GM18505 (cell line): Measurements from ENCODE around the gene LARGE1.

ENCODE experiments used
- ATAC-seq: cut with Tn5 transposase; IDR thresholded peaks from one replicate; pipeline ENCODE4 v1.9.1; 2021; ENCODE audit not compliant: unreplicated experiment
- POLR2A ChIP-seq: IDR thresholded peaks from 4 replicates; pipeline ENCODE4 v1.6.1; 2011; ENCODE audit warnings: borderline replicate concordance; ENCODE audit not compliant: insufficient read depth, insufficient read length; ENCODE audit errors: extremely low read depth

The LARGE1 gene

GRCh38 chr22:33352768-33353167, 567.5 kb downstream of the LARGE1 start:
- TF ChIP-seq POLR2A, result no peak
- ATAC-seq, result no peak

- no peak for ATAC-seq
- no peak for TF ChIP-seq POLR2A
These were observed 569.3 kb downstream of the LARGE1 start for GRCh38 chr22:33350961-33351360.

- TF ChIP-seq POLR2A, result no peak
- no peak for ATAC-seq
These were observed 569.8 kb downstream of the LARGE1 start for GRCh38 chr22:33350491-33350890.

GRCh38 chr22:33347002-33347401, 573.3 kb downstream of the LARGE1 start:
- no peak for ATAC-seq
- no peak for TF ChIP-seq POLR2A

GRCh38 chr22:33341611-33342010, 578.7 kb downstream of the LARGE1 start:
- no peak for ATAC-seq
- no peak for TF ChIP-seq POLR2A

GRCh38 chr22:33337524-33337923, 582.8 kb downstream of the LARGE1 start:
- TF ChIP-seq POLR2A, result no peak
- no peak for ATAC-seq

GRCh38 chr22:33335611-33336279, 584.5 kb downstream of the LARGE1 start:
- ATAC-seq, result no peak
- TF ChIP-seq POLR2A, result no peak

GRCh38 chr22:33332538-33332937, 587.7 kb downstream of the LARGE1 start:
- TF ChIP-seq POLR2A, result no peak
- no peak for ATAC-seq

GRCh38 chr22:33331017-33331416, 589.3 kb downstream of the LARGE1 start:
- TF ChIP-seq POLR2A, result no peak
- no peak for ATAC-seq

- ATAC-seq, result no peak
- TF ChIP-seq POLR2A, result no peak
These were observed 589.7 kb downstream of the LARGE1 start for GRCh38 chr22:33330534-33330933.

- no peak for ATAC-seq
- no peak for TF ChIP-seq POLR2A
These were observed 590.9 kb downstream of the LARGE1 start for GRCh38 chr22:33329398-33329797.

GRCh38 chr22:33328789-33329296, 591.4 kb downstream of the LARGE1 start:
- ATAC-seq, result no peak

GRCh38 chr22:33327348-33327860, 592.9 kb downstream of the LARGE1 start:
- no peak for ATAC-seq
- no peak for TF ChIP-seq POLR2A

More at GRCh38 chr22:33328789-33329296, 591.4 kb downstream of the LARGE1 start:
- no peak for TF ChIP-seq POLR2A

GRCh38 chr22:33326540-33327295, 593.6 kb downstream of the LARGE1 start:
- TF ChIP-seq POLR2A, result no peak
- no peak for ATAC-seq
